DOHH2 (cell line): ENCODE data around the gene COPS8.
A peak's percentile ranks its signal among the peaks of the same experiment; 100 is the strongest.

Experiments used
- EZH2phosphoT487 ChIP-seq: fragments of 200-600 bp; sonication (generic); IDR thresholded peaks from 2 replicates; pipeline ENCODE4 v1.6.1; 2017; ENCODE audit warnings: borderline replicate concordance, mild to moderate bottlenecking, antibody characterized with exemption, low read length, moderate library complexity, mixed read lengths
- TF ChIP-seq, protein P1 (sequence below): fragments of 200-600 bp; sonication (generic); IDR thresholded peaks from one replicate; pipeline ENCODE4 v1.5.1; 2014; ENCODE audit warnings: antibody characterized with exemption, mild to moderate bottlenecking, low read depth, low read length; ENCODE audit not compliant: poor library complexity, severe bottlenecking

DNA sequence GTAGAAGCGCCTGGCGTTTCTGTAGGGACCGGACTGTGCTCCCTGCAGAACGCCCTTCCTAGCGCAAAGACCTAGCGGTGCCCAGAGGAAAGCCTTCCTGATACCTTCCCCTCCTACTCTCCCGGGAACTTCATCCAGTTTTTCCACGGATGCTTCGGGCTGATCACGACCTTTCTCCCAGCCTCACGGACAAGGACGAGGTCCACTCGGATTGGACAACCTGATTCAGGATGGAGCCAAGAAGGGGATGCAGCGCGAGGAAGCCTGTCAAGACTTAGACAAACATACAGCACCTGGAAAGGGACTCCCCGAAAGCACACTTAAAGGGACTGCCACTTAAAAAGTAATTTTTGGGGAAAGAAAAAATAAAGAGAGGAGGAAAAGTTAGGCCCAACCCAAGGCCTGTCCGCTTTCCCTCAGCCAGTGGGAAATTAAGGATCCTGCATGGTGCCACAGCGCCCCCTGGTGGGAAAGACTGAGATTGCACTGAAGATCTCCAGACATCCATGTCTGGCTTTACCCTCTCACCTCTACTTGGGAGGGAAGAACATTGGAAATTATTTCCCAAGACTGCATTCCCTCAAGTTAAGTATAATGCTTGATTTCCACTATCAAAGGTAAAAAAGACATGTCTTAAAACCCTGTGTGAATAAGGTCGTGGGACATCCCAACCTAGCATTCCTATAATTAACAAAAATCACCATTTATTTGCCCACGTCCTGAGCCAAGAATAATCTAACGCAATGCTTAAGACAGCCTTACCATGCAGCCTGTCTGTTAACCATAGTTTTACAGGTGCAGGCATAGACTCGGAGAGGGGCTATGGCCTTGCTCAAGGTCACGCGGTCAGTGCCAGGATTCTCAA lies 13.4 kb upstream of the COPS8 start:
- TF ChIP-seq, protein P1, sequence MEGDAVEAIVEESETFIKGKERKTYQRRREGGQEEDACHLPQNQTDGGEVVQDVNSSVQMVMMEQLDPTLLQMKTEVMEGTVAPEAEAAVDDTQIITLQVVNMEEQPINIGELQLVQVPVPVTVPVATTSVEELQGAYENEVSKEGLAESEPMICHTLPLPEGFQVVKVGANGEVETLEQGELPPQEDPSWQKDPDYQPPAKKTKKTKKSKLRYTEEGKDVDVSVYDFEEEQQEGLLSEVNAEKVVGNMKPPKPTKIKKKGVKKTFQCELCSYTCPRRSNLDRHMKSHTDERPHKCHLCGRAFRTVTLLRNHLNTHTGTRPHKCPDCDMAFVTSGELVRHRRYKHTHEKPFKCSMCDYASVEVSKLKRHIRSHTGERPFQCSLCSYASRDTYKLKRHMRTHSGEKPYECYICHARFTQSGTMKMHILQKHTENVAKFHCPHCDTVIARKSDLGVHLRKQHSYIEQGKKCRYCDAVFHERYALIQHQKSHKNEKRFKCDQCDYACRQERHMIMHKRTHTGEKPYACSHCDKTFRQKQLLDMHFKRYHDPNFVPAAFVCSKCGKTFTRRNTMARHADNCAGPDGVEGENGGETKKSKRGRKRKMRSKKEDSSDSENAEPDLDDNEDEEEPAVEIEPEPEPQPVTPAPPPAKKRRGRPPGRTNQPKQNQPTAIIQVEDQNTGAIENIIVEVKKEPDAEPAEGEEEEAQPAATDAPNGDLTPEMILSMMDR, result peak; percentile 95
- no peak for TF ChIP-seq EZH2phosphoT487
